Tongue (tissue), 2 donors: ENCODE data around the gene JAML. TPM values are rescaled to one million over a fixed set of nuclear protein-coding genes. Genes with fewer than 3 reads are reported as not detected.
A peak's percentile ranks its signal among the peaks of the same experiment; 100 is the strongest.

ENCODE experiments used
- DNase-seq: peaks from one replicate; pipeline ENCODE4 v3.0.0-alpha.2; 2015
- total RNA-seq: library from RNA; depleted of rRNA; stranded (reverse); fragments of >200 nt; gene quantifications from one replicate; pipeline ENCODE4 v1.2.3, GENCODE V29; 2014

Gene JAML
- total RNA-seq, result 9.7 TPM

GRCh38 chr11:118224511-118225188 lies at the start of gene JAML:
Gene JAML, minus strand, starts transcription at chr11:118225011. Its CDS starts 10,145 bp downstream, at chr11:118214866.
- DNase-seq, result no peak

- DNase-seq, result no peak
Observed at GRCh38 chr11:118274186-118274585, 49.4 kb upstream of the JAML start.

GRCh38 chr11:118272001-118272400 lies 47.2 kb upstream of the JAML start:
- no peak for DNase-seq

- no peak for DNase-seq
Observed at GRCh38 chr11:118267486-118267885, 42.7 kb upstream of the JAML start.

GRCh38 chr11:118265954-118266353 lies 41.1 kb upstream of the JAML start:
- DNase-seq, result no peak

GRCh38 chr11:118264569-118265465 lies 40.0 kb upstream of the JAML start:
- no peak for DNase-seq

GRCh38 chr11:118263695-118264568 lies 39.1 kb upstream of the JAML start, which contains the start of gene MPZL2:
Gene MPZL2, minus strand, starts transcription at chr11:118264297. Its CDS starts 144 bp downstream, at chr11:118264153.
- peak; percentile 63 for DNase-seq

GRCh38 chr11:118263112-118263511 lies 38.3 kb upstream of the JAML start:
- no peak for DNase-seq

GRCh38 chr11:118260353-118260752 lies 35.5 kb upstream of the JAML start:
- DNase-seq, result no peak

GRCh38 chr11:118259138-118259537 lies 34.3 kb upstream of the JAML start:
- DNase-seq, result no peak

GRCh38 chr11:118258410-118258809 lies 33.6 kb upstream of the JAML start:
- no peak for DNase-seq

GRCh38 chr11:118252688-118253087 lies 27.9 kb upstream of the JAML start:
- DNase-seq, result no peak

GRCh38 chr11:118251858-118252652 lies 27.2 kb upstream of the JAML start, which contains the start of gene MPZL3:
Gene MPZL3, minus strand, starts transcription at chr11:118252365. Its CDS starts 71 bp downstream, at chr11:118252294.
- peak; percentile 97 for DNase-seq

GRCh38 chr11:118247041-118247440 lies 22.2 kb upstream of the JAML start:
- DNase-seq, result no peak

GRCh38 chr11:118245936-118246562 lies 21.2 kb upstream of the JAML start:
- DNase-seq, result no peak

GRCh38 chr11:118243993-118244762 lies 19.4 kb upstream of the JAML start:
- no peak for DNase-seq

GRCh38 chr11:118243161-118243560 lies 18.4 kb upstream of the JAML start:
- no peak for DNase-seq

GRCh38 chr11:118241764-118242098 lies 16.9 kb upstream of the JAML start:
- no peak for DNase-seq

GRCh38 chr11:118240999-118241763 lies 16.4 kb upstream of the JAML start:
- DNase-seq, result peak; percentile 29
